GM23338 (cell line): ENCODE data around the gene NOXA1. TPM values are rescaled to one million over a fixed set of nuclear protein-coding genes. Genes with fewer than 3 reads are reported as not detected.
A peak's percentile ranks its signal among the peaks of the same experiment; 100 is the strongest.

Source experiments
- ATAC-seq: fragments of 200-7000 bp; cut with Tn5 transposase; 3 replicates; pipeline ENCODE4 v1.9.1; 2020
- DNase-seq: peaks from one replicate; pipeline ENCODE4 v3.0.0-alpha.2; 2015; ENCODE audit warnings: low spot score
- H2AFZ ChIP-seq: fragments of 200-600 bp; sonication (generic); 2 replicates; pipeline ENCODE4 v1.8.0; 2016; ENCODE audit warnings: antibody characterized with exemption, mild to moderate bottlenecking, moderate library complexity
- H3F3A ChIP-seq: fragments of 200-600 bp; sonication (generic); replicated peaks from 2 replicates; pipeline ENCODE4 v1.8.0; 2017; ENCODE audit warnings: antibody characterized with exemption, mixed run types, low read depth
- H3K27ac ChIP-seq: fragments of 200-600 bp; sonication (generic); 2 replicates; pipeline ENCODE4 v1.6.1; 2016; ENCODE audit warnings: low read depth
- H3K27me3 ChIP-seq: fragments of 200-600 bp; sonication (generic); 2 replicates; pipeline ENCODE4 v1.8.0; 2016; ENCODE audit warnings: mild to moderate bottlenecking, mixed run types, moderate library complexity; ENCODE audit not compliant: insufficient read depth
- H3K36me3 ChIP-seq: fragments of 200-600 bp; sonication (generic); 2 replicates; pipeline ENCODE4 v1.8.0; 2016; ENCODE audit warnings: mild to moderate bottlenecking; ENCODE audit not compliant: insufficient read depth
- H3K4me1 ChIP-seq: fragments of 200-600 bp; sonication (generic); 2 replicates; pipeline ENCODE4 v1.8.0; 2016; ENCODE audit warnings: mild to moderate bottlenecking, moderate library complexity; ENCODE audit not compliant: insufficient read depth
- H3K4me2 ChIP-seq: fragments of 200-600 bp; sonication (generic); 2 replicates; pipeline ENCODE4 v1.7.1; 2017; ENCODE audit warnings: mixed run types
- H3K4me3 ChIP-seq: fragments of 200-600 bp; sonication (generic); 2 replicates; pipeline ENCODE4 v1.6.1; 2016; ENCODE audit warnings: mixed run types
- H3K79me2 ChIP-seq: fragments of 200-600 bp; sonication (generic); replicated peaks from 2 replicates; pipeline ENCODE4 v1.8.0; 2017; ENCODE audit warnings: mild to moderate bottlenecking; ENCODE audit not compliant: insufficient read depth
- H3K9me2 ChIP-seq: fragments of 200-600 bp; sonication (generic); 2 replicates; pipeline ENCODE4 v1.8.0; 2017; ENCODE audit not compliant: insufficient read depth
- H4K20me1 ChIP-seq: fragments of 200-600 bp; sonication (generic); replicated peaks from 2 replicates; pipeline ENCODE4 v1.8.0; 2017; ENCODE audit warnings: mild to moderate bottlenecking; ENCODE audit not compliant: insufficient read depth
- H3K27ac Mint-ChIP-seq: 2 replicates; pipeline ENCODE4 v1.8.0; 2020; ENCODE audit warnings: inconsistent platforms, mild to moderate bottlenecking, moderate library complexity, mixed read lengths
- H3K27me3 Mint-ChIP-seq: 3 replicates; pipeline ENCODE4 v1.8.0; 2022; ENCODE audit warnings: low read depth, mild to moderate bottlenecking, moderate library complexity, mixed read lengths, inconsistent platforms; ENCODE audit not compliant: insufficient read depth, poor library complexity
- H3K36me3 Mint-ChIP-seq: 3 replicates; pipeline ENCODE4 v1.8.0; 2021; ENCODE audit warnings: low read depth, mild to moderate bottlenecking, inconsistent platforms, moderate library complexity, mixed read lengths
- H3K4me1 Mint-ChIP-seq: 3 replicates; pipeline ENCODE4 v1.8.0; 2020; ENCODE audit warnings: mild to moderate bottlenecking, inconsistent platforms, mixed read lengths
- H3K4me3 Mint-ChIP-seq: 3 replicates; pipeline ENCODE4 v1.8.0; 2021; ENCODE audit warnings: moderate library complexity, mild to moderate bottlenecking, inconsistent platforms, mixed read lengths
- H3K9me3 Mint-ChIP-seq: 3 replicates; pipeline ENCODE4 v1.8.0; 2020; ENCODE audit warnings: moderate library complexity, mild to moderate bottlenecking, inconsistent platforms, mixed read lengths
- CREB1 ChIP-seq: fragments of 250-450 bp; sonication (Bioruptor Pico); IDR thresholded peaks from 2 replicates; pipeline ENCODE4 v1.5.0; 2020; ENCODE audit warnings: low read depth, mild to moderate bottlenecking, moderate library complexity
- CTCF ChIP-seq, 2 experiments: fragments of 200-600 bp in 1 of 2; sonication (generic) in 1 of 2; conservative IDR thresholded peaks; 2 replicates each; pipeline versions ENCODE4 v1.5.1 to v1.6.1; 2016 to 2017; ENCODE audit warnings: antibody characterized with exemption in 2 of 2, low read depth in 2 of 2, mild to moderate bottlenecking in 2 of 2, moderate library complexity in 1 of 2
- ETS1 ChIP-seq: IDR thresholded peaks from 2 replicates; pipeline ENCODE4 v1.6.1; 2016; ENCODE audit warnings: antibody characterized with exemption
- EZH2 ChIP-seq: fragments of 200-600 bp; sonication (generic); IDR thresholded peaks from one replicate; pipeline ENCODE4 v1.8.0; 2017; ENCODE audit warnings: antibody characterized with exemption, mild to moderate bottlenecking, low read depth; ENCODE audit not compliant: unreplicated experiment
- EZH2phosphoT487 ChIP-seq: fragments of 200-600 bp; sonication (generic); IDR thresholded peaks from one replicate; pipeline ENCODE4 v1.8.1; 2018; ENCODE audit warnings: antibody characterized with exemption; ENCODE audit not compliant: unreplicated experiment
- JUNB ChIP-seq: IDR thresholded peaks from one replicate; pipeline ENCODE4 v1.6.1; 2016; ENCODE audit warnings: antibody characterized with exemption; ENCODE audit not compliant: unreplicated experiment
- NANOG ChIP-seq: IDR thresholded peaks from 2 replicates; pipeline ENCODE4 v1.6.1; 2016; ENCODE audit warnings: antibody characterized with exemption, borderline replicate concordance
- POLR2AphosphoS5 ChIP-seq: IDR thresholded peaks from 2 replicates; pipeline ENCODE4 v1.6.1; 2016; ENCODE audit warnings: antibody characterized with exemption, low read depth
- REST ChIP-seq: IDR thresholded peaks from one replicate; pipeline ENCODE4 v1.6.1; 2018; ENCODE audit warnings: antibody characterized with exemption; ENCODE audit not compliant: unreplicated experiment
- STAT1 ChIP-seq: IDR thresholded peaks from one replicate; pipeline ENCODE4 v1.6.1; 2016; ENCODE audit warnings: antibody characterized with exemption; ENCODE audit not compliant: unreplicated experiment
- ZNF114 ChIP-seq: fragments of 250-450 bp; sonication (Bioruptor Pico); IDR thresholded peaks from 2 replicates; pipeline ENCODE4 v1.5.0; 2020; ENCODE audit warnings: mild to moderate bottlenecking, moderate library complexity
- ZNF331 ChIP-seq: fragments of 250-450 bp; sonication (Bioruptor Pico); IDR thresholded peaks from 2 replicates; pipeline ENCODE4 v1.5.0; 2020; ENCODE audit warnings: low read depth, mild to moderate bottlenecking, moderate library complexity
- ZNF462 ChIP-seq: fragments of 250-450 bp; sonication (Bioruptor Pico); IDR thresholded peaks from 2 replicates; pipeline ENCODE4 v1.5.0; 2020; ENCODE audit warnings: mild to moderate bottlenecking, moderate library complexity
- polyA plus RNA-seq: library from polyadenylated mRNA; unstranded; fragments of >200 nt; fragmentation: Nextera tagmentation; extraction: Ambion mirVana; gene quantifications from 2 replicates; pipeline ENCODE4 v1.2.1, GENCODE V29; 2016
- total RNA-seq: library from RNA; depleted of rRNA; stranded (reverse); fragments of >200 nt; shearing (Covaris generic); gene quantifications from 2 replicates; pipeline ENCODE4 v1.2.3, GENCODE V29; 2014

The NOXA1 gene
- total and polyA plus RNA-seq, 2 experiments from 2014 or later = 0.59 to 0.68 TPM

GRCh38 chr9:137478613-137478961, 55.4 kb downstream of the NOXA1 start:
- no peak overlapping the region for H3K27ac ChIP-seq
- DNase-seq = no peak
- no peaks in the 10 kb centered on the region for H3K4me1 ChIP-seq
- peaks cover 15% of the 10 kb centered on the region for H3K9me3 Mint-ChIP-seq
- no peaks in the 10 kb centered on the region for H4K20me1 ChIP-seq
- no peaks in the 10 kb centered on the region for H3K9me2 ChIP-seq
- no peak overlapping the region; the same call in 1 of the 2 replicates for H2AFZ ChIP-seq
- no peak overlapping the region for H3K4me3 Mint-ChIP-seq
- peaks cover 5% of the 10 kb centered on the region; the same call in 2 of the 3 replicates for H3K4me1 Mint-ChIP-seq
- no peaks in the 10 kb centered on the region; the same call in 1 of the 2 replicates for H3K36me3 ChIP-seq
- no peak for TF ChIP-seq ZNF331 (CRISPR knock-in tag)
- TF ChIP-seq CTCF (conservative IDR thresholded peaks at IDR 0.05; ENCODE audit: low read depth in 2 of 2) = no peak
- TF ChIP-seq ETS1 = no peak
- no peak for TF ChIP-seq STAT1
- no peak for TF ChIP-seq EZH2
- no peak for TF ChIP-seq REST
- TF ChIP-seq CREB1 = no peak
- TF ChIP-seq NANOG = no peak
- TF ChIP-seq EZH2phosphoT487 = no peak
- no peak for TF ChIP-seq ZNF114 (CRISPR knock-in tag)
- no peak for TF ChIP-seq JUNB
- no peak for TF ChIP-seq POLR2AphosphoS5
- TF ChIP-seq ZNF462 (CRISPR knock-in tag) = no peak
- H3K79me2 ChIP-seq = no peaks in the 10 kb centered on the region
- H3K36me3 Mint-ChIP-seq = peaks cover 6% of the 10 kb centered on the region; the same call in 1 of the 3 replicates
- H3F3A ChIP-seq = no peaks in the 10 kb centered on the region
- H3K4me3 ChIP-seq = no peak overlapping the region
- ATAC-seq = peak; percentile 42
- no peaks in the 10 kb centered on the region for H3K27me3 ChIP-seq
- peaks cover 3% of the 10 kb centered on the region for H3K27me3 Mint-ChIP-seq
- no peak overlapping the region for H3K4me2 ChIP-seq
- no peak overlapping the region for H3K27ac Mint-ChIP-seq
